ENCODE data around the gene PYDC2. TPM values are rescaled to one million over a fixed set of nuclear protein-coding genes. Genes with fewer than 3 reads are reported as not detected.

PYDC2 gene
- total RNA-seq (not detected), polyA plus RNA-seq (not detected)
- long read RNA-seq, donor 1, result 0 reads
- long read RNA-seq, donor 2, result 0 reads
- long read RNA-seq, donor 3, result 0 reads
- long read RNA-seq, donor 4, result 0 reads
- long read RNA-seq, donor 5, result 0 reads
- long read RNA-seq, donor 6, result 0 reads
- long read RNA-seq, donor 7, result 0 reads
- long read RNA-seq, donor 8, result 0 reads
- long read RNA-seq, donor 9, result 0 reads
- long read RNA-seq, donor 10, result 0 reads

DNA sequence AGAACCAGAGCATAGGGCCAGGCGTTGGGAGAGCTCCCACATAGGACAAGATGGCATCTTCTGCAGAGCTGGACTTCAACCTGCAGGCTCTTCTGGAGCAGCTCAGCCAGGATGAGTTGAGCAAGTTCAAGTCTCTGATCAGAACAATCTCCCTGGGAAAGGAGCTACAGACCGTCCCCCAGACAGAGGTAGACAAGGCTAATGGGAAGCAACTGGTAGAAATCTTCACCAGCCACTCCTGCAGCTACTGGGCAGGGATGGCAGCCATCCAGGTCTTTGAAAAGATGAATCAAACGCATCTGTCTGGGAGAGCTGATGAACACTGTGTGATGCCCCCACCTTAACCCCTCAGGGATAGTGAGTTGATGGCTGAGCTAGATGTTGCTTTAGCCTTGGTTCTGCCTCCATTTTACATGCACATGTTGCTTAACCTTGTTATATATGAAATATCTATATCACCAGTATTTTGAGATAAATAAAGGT is at the start of gene PYDC2:
PYDC2 (plus strand) TSS at position 51 of the 483 bp plus-strand sequence; CDS start at position 51, 0 bp downstream.
- H3K27me3 ChIP-seq (ENCODE audit: control insufficient read depth in 2 of 2, insufficient read depth in 1 of 2, low read length in 1 of 2), result no peaks in the 10 kb centered on the region
- 80% methylated on average over 3 of the region's 3 CpGs for WGBS

DNA sequence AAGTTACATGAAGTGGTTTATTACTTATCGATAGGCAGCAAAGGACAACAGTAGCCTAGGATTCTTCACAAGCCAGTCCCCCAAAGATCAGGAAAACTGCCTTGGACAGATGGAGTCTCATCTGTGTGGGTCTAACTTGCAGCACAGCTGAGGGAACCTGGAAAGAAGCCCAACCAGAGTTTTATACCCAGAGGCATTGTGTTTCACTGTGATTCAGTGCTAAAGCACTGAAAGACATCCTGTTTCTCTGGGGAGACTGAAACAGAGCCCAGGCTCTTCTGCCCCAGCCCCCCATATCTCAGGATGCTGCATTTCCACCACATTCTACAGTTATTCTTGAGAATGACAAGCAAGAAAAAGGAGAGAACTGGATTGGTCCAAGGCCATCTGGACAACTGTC is 48.2 kb upstream of the PYDC2 start:
- no peaks in the 10 kb centered on the region for H3K36me3 ChIP-seq (ENCODE audit: control insufficient read depth in 2 of 2, insufficient read depth in 2 of 2, low read length in 1 of 2)
- DNase-seq (ENCODE audit: low read depth in 6 of 9, low spot score in 9 of 9), result no peak
- H3K27me3 ChIP-seq (ENCODE audit: control insufficient read depth in 2 of 2, insufficient read depth in 1 of 2, low read length in 1 of 2), result no peaks in the 10 kb centered on the region
- H3K4me3 ChIP-seq (ENCODE audit: low read length in 2 of 2), result no peak overlapping the region
- H3K4me1 ChIP-seq (ENCODE audit: control insufficient read depth in 2 of 2, insufficient read depth in 2 of 2, low read length in 2 of 2), result no peaks in the 10 kb centered on the region
- H3K9me3 ChIP-seq (ENCODE audit: control insufficient read depth in 2 of 2, insufficient read depth in 1 of 2, low read length in 1 of 2), result no peaks in the 10 kb centered on the region
- WGBS, result 98% methylated on average over 1 of the region's 1 CpG
- no peak overlapping the region for H3K27ac ChIP-seq (ENCODE audit: low read depth in 1 of 2, low read length in 1 of 2)

More for the DNA sequence above, at the start of gene PYDC2:
- H3K9me3 ChIP-seq (ENCODE audit: control insufficient read depth in 2 of 2, insufficient read depth in 1 of 2, low read length in 1 of 2), result no peaks in the 10 kb centered on the region
- no peak for DNase-seq (ENCODE audit: low read depth in 6 of 9, low spot score in 9 of 9)
- H3K27ac ChIP-seq (ENCODE audit: low read depth in 1 of 2, low read length in 1 of 2), result no peak within 1 kb of the TSS
- H3K4me3 ChIP-seq (ENCODE audit: low read length in 2 of 2), result no peak within 1 kb of the TSS
- H3K36me3 ChIP-seq (ENCODE audit: control insufficient read depth in 2 of 2, insufficient read depth in 2 of 2, low read length in 1 of 2), result no peaks in the 10 kb centered on the region
- H3K4me1 ChIP-seq (ENCODE audit: control insufficient read depth in 2 of 2, insufficient read depth in 2 of 2, low read length in 2 of 2), result no peaks in the 10 kb centered on the region

DNA sequence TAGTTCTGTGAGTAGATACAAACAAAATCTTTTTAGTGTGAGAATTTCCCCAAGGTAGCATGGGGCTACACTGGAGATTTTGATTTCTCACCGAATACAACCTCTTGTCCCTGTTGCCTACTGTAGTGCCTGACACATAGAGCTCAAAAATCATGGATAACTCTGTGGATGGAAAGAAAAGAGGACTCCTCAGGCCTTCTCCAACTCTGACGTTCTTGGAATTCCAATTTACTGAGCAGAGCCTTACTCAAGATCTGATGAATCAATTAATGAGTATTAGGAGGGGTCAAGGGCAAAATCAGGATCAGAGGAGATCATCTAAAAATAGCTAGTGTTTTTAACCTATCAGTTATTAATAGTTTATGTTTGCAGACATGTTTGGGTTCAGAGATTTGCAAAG is 46.7 kb upstream of the PYDC2 start:
- WGBS, result 45% methylated on average over 2 of the region's 2 CpGs
- Histone ChIP-seq H3K27me3 (ENCODE audit: control insufficient read depth in 2 of 2, insufficient read depth in 1 of 2, low read length in 1 of 2) (no peaks in the 10 kb centered on the region), H3K9me3 (ENCODE audit: control insufficient read depth in 2 of 2, insufficient read depth in 1 of 2, low read length in 1 of 2) (no peaks in the 10 kb centered on the region), H3K27ac (ENCODE audit: low read depth in 1 of 2, low read length in 1 of 2) (no peak overlapping the region), H3K36me3 (ENCODE audit: control insufficient read depth in 2 of 2, insufficient read depth in 2 of 2, low read length in 1 of 2) (no peaks in the 10 kb centered on the region), H3K4me1 (ENCODE audit: control insufficient read depth in 2 of 2, insufficient read depth in 2 of 2, low read length in 2 of 2) (no peaks in the 10 kb centered on the region), H3K4me3 (ENCODE audit: low read length in 2 of 2) (no peak overlapping the region)
- DNase-seq (ENCODE audit: low read depth in 6 of 9, low spot score in 9 of 9), result no peak

DNA sequence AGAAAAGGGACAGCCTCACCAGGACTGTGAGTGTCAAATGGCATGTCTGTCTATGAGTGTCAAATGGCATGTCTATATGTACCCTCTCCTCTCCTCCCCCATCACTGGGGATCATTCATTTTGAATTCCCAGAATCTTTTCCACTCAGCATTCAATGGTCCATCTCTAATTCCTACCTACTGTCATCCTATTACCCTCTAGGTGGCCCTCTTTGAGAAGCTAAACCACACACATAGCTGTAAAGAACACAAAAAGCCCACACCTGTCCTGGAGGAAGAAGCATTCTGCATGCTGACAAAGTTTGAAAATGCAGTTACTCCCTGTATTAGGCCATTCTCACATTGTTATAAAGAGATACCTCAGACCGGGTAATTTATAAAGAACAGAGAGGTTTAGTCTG is 46.2 kb upstream of the PYDC2 start:
- 97% methylated on average over 1 of the region's 1 CpG for WGBS
- no peaks in the 10 kb centered on the region for H3K36me3 ChIP-seq (ENCODE audit: control insufficient read depth in 2 of 2, insufficient read depth in 2 of 2, low read length in 1 of 2)
- no peak overlapping the region for H3K4me3 ChIP-seq (ENCODE audit: low read length in 2 of 2)
- H3K27ac ChIP-seq (ENCODE audit: low read depth in 1 of 2, low read length in 1 of 2), result no peak overlapping the region
- H3K9me3 ChIP-seq (ENCODE audit: control insufficient read depth in 2 of 2, insufficient read depth in 1 of 2, low read length in 1 of 2), result no peaks in the 10 kb centered on the region
- DNase-seq (ENCODE audit: low read depth in 6 of 9, low spot score in 9 of 9), result no peak
- H3K4me1 ChIP-seq (ENCODE audit: control insufficient read depth in 2 of 2, insufficient read depth in 2 of 2, low read length in 2 of 2), result no peaks in the 10 kb centered on the region
- no peaks in the 10 kb centered on the region for H3K27me3 ChIP-seq (ENCODE audit: control insufficient read depth in 2 of 2, insufficient read depth in 1 of 2, low read length in 1 of 2)

DNA sequence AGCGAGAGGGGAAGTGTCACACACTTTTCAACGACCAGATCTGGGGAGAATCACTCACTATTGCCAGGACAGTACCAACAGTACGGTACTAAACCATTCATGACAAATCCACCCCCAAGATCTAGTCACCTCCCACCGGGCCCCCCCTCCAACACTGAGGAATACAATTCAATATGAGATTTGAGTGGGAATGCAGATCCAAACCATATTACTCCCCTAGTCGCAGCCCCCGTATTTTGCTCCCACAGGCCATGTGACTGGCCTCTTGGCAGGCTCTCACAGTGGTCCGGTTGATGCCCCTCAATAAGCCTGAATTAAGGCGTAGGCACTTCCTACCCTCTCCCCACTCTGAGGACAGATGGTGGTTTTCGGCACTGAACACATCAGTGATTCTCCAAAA is 45.4 kb upstream of the PYDC2 start:
- Histone ChIP-seq H3K27ac (ENCODE audit: low read depth in 1 of 2, low read length in 1 of 2) (no peak overlapping the region), H3K4me1 (ENCODE audit: control insufficient read depth in 2 of 2, insufficient read depth in 2 of 2, low read length in 2 of 2) (no peaks in the 10 kb centered on the region), H3K9me3 (ENCODE audit: control insufficient read depth in 2 of 2, insufficient read depth in 1 of 2, low read length in 1 of 2) (no peaks in the 10 kb centered on the region), H3K4me3 (ENCODE audit: low read length in 2 of 2) (no peak overlapping the region), H3K36me3 (ENCODE audit: control insufficient read depth in 2 of 2, insufficient read depth in 2 of 2, low read length in 1 of 2) (no peaks in the 10 kb centered on the region), H3K27me3 (ENCODE audit: control insufficient read depth in 2 of 2, insufficient read depth in 1 of 2, low read length in 1 of 2) (no peaks in the 10 kb centered on the region)
- DNase-seq (ENCODE audit: low read depth in 6 of 9, low spot score in 9 of 9), result no peak
- 87% methylated on average over 9 of the region's 9 CpGs for WGBS

DNA sequence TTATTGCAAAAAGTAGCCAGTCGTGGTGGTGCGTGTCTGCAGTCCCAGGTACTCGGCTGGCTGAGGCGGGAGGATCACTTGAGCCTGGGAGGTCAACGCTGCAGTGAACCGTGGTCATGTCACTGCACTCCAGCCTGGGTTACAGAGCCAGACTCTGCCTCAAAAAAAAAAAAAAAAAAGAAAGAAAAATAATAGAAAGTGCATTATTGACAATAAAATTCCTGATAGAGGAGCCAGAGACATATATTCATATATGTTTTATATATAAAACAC is 43.6 kb upstream of the PYDC2 start:
- no peak for DNase-seq (ENCODE audit: low read depth in 6 of 9, low spot score in 9 of 9)
- no peaks in the 10 kb centered on the region for H3K9me3 ChIP-seq (ENCODE audit: control insufficient read depth in 2 of 2, insufficient read depth in 1 of 2, low read length in 1 of 2)
- no peak overlapping the region for H3K27ac ChIP-seq (ENCODE audit: low read depth in 1 of 2, low read length in 1 of 2)
- H3K4me3 ChIP-seq (ENCODE audit: low read length in 2 of 2), result no peak overlapping the region
- no peaks in the 10 kb centered on the region for H3K4me1 ChIP-seq (ENCODE audit: control insufficient read depth in 2 of 2, insufficient read depth in 2 of 2, low read length in 2 of 2)
- no peaks in the 10 kb centered on the region for H3K36me3 ChIP-seq (ENCODE audit: control insufficient read depth in 2 of 2, insufficient read depth in 2 of 2, low read length in 1 of 2)
- WGBS, result 90% methylated on average over 6 of the region's 6 CpGs
- H3K27me3 ChIP-seq (ENCODE audit: control insufficient read depth in 2 of 2, insufficient read depth in 1 of 2, low read length in 1 of 2), result no peaks in the 10 kb centered on the region

DNA sequence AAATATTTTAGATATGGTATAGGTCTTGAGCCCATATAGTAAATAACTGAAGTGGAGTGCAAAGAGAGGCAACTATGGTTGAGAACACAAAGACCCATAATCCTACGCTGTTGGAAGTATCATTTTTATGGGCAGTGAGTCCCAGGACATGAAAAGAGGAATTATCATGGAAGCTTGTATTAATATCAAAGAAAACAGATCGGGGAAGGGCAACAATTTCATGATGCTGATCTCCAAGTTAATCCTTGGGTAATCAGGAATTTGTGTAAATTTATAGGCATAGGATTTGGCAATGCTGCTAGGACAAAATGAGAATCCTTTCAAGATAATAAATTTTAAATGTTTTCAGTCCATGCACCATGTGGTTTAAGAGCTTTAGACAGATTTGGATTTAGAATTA is 40.2 kb upstream of the PYDC2 start:
- Histone ChIP-seq H3K4me1 (ENCODE audit: control insufficient read depth in 2 of 2, insufficient read depth in 2 of 2, low read length in 2 of 2) (no peaks in the 10 kb centered on the region), H3K27ac (ENCODE audit: low read depth in 1 of 2, low read length in 1 of 2) (no peak overlapping the region), H3K36me3 (ENCODE audit: control insufficient read depth in 2 of 2, insufficient read depth in 2 of 2, low read length in 1 of 2) (no peaks in the 10 kb centered on the region), H3K4me3 (ENCODE audit: low read length in 2 of 2) (no peak overlapping the region), H3K9me3 (ENCODE audit: control insufficient read depth in 2 of 2, insufficient read depth in 1 of 2, low read length in 1 of 2) (no peaks in the 10 kb centered on the region), H3K27me3 (ENCODE audit: control insufficient read depth in 2 of 2, insufficient read depth in 1 of 2, low read length in 1 of 2) (no peaks in the 10 kb centered on the region)
- WGBS, result 95% methylated on average over 2 of the region's 2 CpGs
- no peak for DNase-seq (ENCODE audit: low read depth in 6 of 9, low spot score in 9 of 9)

DNA sequence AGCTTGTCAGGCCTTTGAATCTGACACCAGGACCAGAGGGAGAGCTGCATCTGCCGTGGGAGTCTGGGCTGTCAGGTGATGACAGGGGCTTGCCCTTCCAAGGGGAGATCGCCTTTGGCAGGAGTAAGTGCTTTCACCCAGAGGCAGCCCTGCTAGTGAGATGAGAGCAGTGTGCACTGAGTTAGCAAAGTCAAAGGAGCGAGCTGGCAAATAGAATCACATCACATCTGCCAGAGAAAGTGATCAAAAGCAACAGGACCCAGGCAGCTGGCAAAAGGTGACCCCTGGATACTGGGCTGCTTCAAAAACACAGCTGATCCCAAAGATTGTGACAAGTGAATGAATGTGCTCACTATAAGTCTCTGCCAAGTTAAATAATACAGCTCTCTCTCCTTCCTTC is 36.1 kb upstream of the PYDC2 start:
- Histone ChIP-seq H3K27ac (ENCODE audit: low read depth in 1 of 2, low read length in 1 of 2) (no peak overlapping the region), H3K4me1 (ENCODE audit: control insufficient read depth in 2 of 2, insufficient read depth in 2 of 2, low read length in 2 of 2) (no peaks in the 10 kb centered on the region), H3K36me3 (ENCODE audit: control insufficient read depth in 2 of 2, insufficient read depth in 2 of 2, low read length in 1 of 2) (no peaks in the 10 kb centered on the region), H3K4me3 (ENCODE audit: low read length in 2 of 2) (no peak overlapping the region), H3K9me3 (ENCODE audit: control insufficient read depth in 2 of 2, insufficient read depth in 1 of 2, low read length in 1 of 2) (no peaks in the 10 kb centered on the region), H3K27me3 (ENCODE audit: control insufficient read depth in 2 of 2, insufficient read depth in 1 of 2, low read length in 1 of 2) (no peaks in the 10 kb centered on the region)
- WGBS, result 77% methylated on average over 3 of the region's 3 CpGs
- DNase-seq (ENCODE audit: low read depth in 6 of 9, low spot score in 9 of 9), result no peak

DNA sequence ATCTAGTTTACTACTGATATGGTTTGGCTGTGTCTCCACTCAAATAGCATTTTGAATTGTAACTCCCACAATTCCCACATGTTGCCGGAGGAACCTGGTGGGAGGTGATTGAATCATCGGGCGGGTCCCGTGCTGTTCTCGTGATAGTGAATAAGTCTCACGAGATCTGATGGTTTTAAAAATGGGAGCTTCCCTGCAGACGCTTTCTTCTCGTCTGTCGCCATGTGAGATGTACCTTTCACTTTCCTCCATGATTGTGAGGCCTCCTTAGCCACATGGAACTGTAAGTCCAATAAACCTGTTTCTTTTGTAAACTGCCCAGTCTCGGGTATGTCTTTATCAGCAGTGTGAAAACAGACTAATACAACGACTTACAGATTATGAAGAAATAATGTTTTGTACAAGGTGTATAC is 35.6 kb upstream of the PYDC2 start:
- H3K9me3 ChIP-seq (ENCODE audit: control insufficient read depth in 2 of 2, insufficient read depth in 1 of 2, low read length in 1 of 2), result no peaks in the 10 kb centered on the region
- no peaks in the 10 kb centered on the region for H3K27me3 ChIP-seq (ENCODE audit: control insufficient read depth in 2 of 2, insufficient read depth in 1 of 2, low read length in 1 of 2)
- no peak for DNase-seq (ENCODE audit: low read depth in 6 of 9, low spot score in 9 of 9)
- H3K4me3 ChIP-seq (ENCODE audit: low read length in 2 of 2), result no peak overlapping the region
- no peaks in the 10 kb centered on the region for H3K36me3 ChIP-seq (ENCODE audit: control insufficient read depth in 2 of 2, insufficient read depth in 2 of 2, low read length in 1 of 2)
- WGBS, result 95% methylated on average over 11 of the region's 11 CpGs
- H3K4me1 ChIP-seq (ENCODE audit: control insufficient read depth in 2 of 2, insufficient read depth in 2 of 2, low read length in 2 of 2), result no peaks in the 10 kb centered on the region
- H3K27ac ChIP-seq (ENCODE audit: low read depth in 1 of 2, low read length in 1 of 2), result no peak overlapping the region

DNA sequence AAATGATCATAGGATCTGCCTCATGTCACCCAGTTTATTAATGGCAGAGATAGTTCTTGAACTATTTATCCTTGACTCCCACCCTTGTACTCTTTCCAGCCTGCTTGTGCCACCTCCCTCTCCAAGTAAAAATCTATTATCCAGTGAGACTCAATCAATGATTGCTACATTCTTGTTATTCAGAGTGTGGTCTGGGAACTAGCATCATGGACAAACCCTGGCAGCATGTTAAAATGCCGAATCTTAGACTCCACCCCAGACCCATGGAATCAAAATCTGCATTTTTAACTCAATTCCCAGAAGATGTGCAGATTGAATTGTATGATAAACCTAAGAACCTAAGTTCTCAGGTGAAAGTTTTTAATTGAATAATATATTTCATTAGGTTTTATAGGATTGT is 34.7 kb upstream of the PYDC2 start:
- WGBS, result 90% methylated on average over 1 of the region's 1 CpG

More for the DNA sequence above, 34.7 kb upstream of the PYDC2 start:
- Histone ChIP-seq H3K4me3 (ENCODE audit: low read length in 2 of 2) (no peak overlapping the region), H3K27me3 (ENCODE audit: control insufficient read depth in 2 of 2, insufficient read depth in 1 of 2, low read length in 1 of 2) (no peaks in the 10 kb centered on the region), H3K36me3 (ENCODE audit: control insufficient read depth in 2 of 2, insufficient read depth in 2 of 2, low read length in 1 of 2) (no peaks in the 10 kb centered on the region), H3K27ac (ENCODE audit: low read depth in 1 of 2, low read length in 1 of 2) (no peak overlapping the region), H3K4me1 (ENCODE audit: control insufficient read depth in 2 of 2, insufficient read depth in 2 of 2, low read length in 2 of 2) (no peaks in the 10 kb centered on the region), H3K9me3 (ENCODE audit: control insufficient read depth in 2 of 2, insufficient read depth in 1 of 2, low read length in 1 of 2) (no peaks in the 10 kb centered on the region)
- no peak for DNase-seq (ENCODE audit: low read depth in 6 of 9, low spot score in 9 of 9)
